ENCODE data around the gene KIAA0232. TPM values are rescaled to one million over a fixed set of nuclear protein-coding genes. Genes with fewer than 3 reads are reported as not detected.

Gene KIAA0232
- total RNA-seq, 4 donors from 2014 or later: 19.2 to 52.1 (median 24.6) TPM

DNA sequence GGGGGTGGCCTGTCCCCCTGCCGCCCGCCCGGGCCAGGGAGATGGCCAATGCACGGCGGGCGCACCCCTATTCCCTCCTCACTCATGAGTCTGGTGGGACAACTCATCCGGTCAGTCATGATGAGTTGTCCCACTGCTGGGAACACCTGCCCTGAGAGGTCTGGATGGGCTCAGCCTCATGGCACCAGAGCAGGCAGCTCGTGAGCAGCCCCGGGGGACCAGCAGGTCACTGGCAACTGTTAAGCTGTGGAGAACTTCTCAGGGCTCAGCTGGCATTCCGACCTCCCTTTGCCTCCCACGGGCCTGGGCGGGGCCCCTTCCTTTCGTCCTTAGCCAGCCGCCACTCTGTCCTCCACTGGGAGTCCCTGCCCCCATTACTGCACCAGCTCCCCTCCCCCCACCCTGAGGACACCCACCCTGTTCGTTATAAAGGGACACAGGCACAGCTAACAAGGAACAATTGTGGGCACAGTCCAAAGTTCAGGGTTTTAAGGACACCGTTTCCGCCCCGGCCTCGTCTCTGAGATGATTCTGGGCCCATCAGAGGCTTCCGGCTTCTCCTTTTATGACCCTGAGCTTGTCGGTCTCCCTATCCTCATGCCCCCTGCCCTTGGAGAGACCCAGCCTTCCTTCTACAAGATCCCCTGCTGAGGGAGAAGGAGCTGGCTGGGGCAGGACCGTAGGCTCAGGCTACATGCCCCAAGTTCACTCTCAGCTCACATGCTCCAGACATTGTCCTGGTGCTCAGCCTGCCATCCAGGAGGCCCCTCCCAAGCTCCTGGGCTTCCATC lies 14.6 kb upstream of the KIAA0232 start:
- intact Hi-C loops (cut with DNase I; ENCODE audit: low total_unique reads): no loop called here
- no peak overlapping the region for H3K4me3 ChIP-seq (ENCODE audit: low read depth, poor library complexity, severe bottlenecking)
- WGBS, 2 donors: 55 to 59% methylated on average over 22 of the region's 22 CpGs
- DNase-seq (ENCODE audit: low spot score in 2 of 2): no peak
- TF ChIP-seq, protein P1, sequence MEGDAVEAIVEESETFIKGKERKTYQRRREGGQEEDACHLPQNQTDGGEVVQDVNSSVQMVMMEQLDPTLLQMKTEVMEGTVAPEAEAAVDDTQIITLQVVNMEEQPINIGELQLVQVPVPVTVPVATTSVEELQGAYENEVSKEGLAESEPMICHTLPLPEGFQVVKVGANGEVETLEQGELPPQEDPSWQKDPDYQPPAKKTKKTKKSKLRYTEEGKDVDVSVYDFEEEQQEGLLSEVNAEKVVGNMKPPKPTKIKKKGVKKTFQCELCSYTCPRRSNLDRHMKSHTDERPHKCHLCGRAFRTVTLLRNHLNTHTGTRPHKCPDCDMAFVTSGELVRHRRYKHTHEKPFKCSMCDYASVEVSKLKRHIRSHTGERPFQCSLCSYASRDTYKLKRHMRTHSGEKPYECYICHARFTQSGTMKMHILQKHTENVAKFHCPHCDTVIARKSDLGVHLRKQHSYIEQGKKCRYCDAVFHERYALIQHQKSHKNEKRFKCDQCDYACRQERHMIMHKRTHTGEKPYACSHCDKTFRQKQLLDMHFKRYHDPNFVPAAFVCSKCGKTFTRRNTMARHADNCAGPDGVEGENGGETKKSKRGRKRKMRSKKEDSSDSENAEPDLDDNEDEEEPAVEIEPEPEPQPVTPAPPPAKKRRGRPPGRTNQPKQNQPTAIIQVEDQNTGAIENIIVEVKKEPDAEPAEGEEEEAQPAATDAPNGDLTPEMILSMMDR (IDR thresholded peaks at IDR 0.05): no peak
- no peak for TF ChIP-seq POLR2A (IDR thresholded peaks at IDR 0.05)

DNA sequence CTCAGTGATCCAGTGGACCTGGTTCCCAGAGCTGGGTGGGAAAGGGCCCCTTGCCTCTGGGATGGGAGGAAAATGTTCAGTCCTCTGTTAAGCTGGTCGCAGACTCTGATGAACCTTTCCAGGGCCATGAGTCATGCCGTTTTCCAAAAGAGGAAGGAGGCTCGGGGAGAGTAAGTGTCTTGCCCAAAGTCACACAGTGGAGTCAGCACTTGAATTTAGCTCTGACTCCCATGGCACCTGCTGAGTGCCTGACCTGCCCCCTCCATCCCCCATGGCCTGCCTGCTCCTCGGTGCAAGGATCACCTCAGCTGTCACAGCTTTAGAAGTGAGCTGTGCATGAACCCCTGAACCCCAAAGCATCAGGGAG lies 14.0 kb upstream of the KIAA0232 start:
- TF ChIP-seq POLR2A (IDR thresholded peaks at IDR 0.05): no peak
- TF ChIP-seq, protein P1 (IDR thresholded peaks at IDR 0.05): no peak
- 19 to 22% methylated on average over 4 of the region's 4 CpGs for WGBS, 2 donors
- intact Hi-C loops (cut with DNase I; ENCODE audit: low total_unique reads): no loop called here
- DNase-seq (ENCODE audit: low spot score in 2 of 2): no peak
- no peak overlapping the region for H3K4me3 ChIP-seq (ENCODE audit: low read depth, poor library complexity, severe bottlenecking)

DNA sequence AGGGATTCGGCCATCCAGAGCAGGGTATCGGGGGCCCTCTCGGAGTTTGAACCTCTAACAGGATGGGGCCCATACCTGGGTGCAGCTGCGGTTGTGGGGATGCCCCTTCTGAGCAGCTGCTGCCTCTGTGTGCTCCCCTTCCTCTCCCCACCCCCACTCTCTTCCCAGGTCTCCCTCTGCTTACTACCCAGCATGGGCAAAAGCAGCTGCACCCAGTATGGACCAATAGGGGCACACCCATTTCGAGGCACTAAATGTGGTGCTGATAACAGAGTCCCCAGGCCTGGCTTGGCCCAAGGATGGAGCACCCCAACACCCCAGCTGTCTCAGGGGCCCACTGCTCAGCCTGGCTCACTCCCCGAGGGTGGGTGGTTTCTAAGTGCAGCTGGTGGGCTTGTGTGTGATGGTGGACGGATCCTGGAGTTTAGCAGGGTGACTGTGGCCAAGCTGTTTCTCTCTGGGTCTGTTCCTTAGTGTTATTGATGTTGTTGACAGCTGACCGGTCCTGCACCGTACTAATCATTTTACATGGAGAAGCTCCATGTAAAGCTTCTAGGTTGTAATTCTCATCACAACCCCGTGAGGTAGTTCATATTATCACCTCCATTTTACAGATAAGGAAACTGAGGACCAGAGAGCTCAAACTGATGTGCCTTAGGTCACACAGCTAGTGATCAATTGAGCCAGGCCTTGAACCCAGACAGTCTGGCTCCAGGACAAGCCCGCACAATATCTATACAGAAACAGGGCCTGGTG lies 13.1 kb upstream of the KIAA0232 start:
- intact Hi-C loops (cut with DNase I; ENCODE audit: low total_unique reads): no loop called here
- no peak overlapping the region for H3K4me3 ChIP-seq (ENCODE audit: low read depth, poor library complexity, severe bottlenecking)
- TF ChIP-seq POLR2A (IDR thresholded peaks at IDR 0.05): no peak
- TF ChIP-seq, protein P1 (IDR thresholded peaks at IDR 0.05): no peak
- DNase-seq (ENCODE audit: low spot score in 2 of 2): no peak
- 88 to 92% methylated on average over 9 to 11 of the region's 11 CpGs for WGBS, 2 donors

DNA sequence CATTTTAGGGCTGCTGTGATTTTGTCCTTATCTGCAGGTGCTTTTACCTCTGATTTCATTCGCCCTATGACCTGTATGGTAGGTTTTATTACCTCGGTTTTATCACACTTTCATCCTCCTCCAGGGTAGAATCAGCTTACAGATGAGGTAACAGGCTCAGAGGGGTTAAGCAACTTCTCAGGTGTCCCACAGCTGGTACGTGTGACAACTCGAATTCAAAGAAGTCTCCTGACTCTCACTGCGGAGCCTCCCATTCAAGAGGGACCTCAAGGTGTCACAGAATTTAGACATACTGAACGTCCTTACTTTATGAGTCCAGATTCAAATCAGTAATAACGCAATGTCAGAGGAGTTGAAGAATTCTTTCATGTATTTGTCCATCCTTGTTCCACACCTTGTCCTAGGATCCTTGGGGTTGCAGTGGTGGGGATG lies 12.5 kb upstream of the KIAA0232 start:
- 86 to 91% methylated on average over 7 of the region's 7 CpGs for WGBS, 2 donors

DNA sequence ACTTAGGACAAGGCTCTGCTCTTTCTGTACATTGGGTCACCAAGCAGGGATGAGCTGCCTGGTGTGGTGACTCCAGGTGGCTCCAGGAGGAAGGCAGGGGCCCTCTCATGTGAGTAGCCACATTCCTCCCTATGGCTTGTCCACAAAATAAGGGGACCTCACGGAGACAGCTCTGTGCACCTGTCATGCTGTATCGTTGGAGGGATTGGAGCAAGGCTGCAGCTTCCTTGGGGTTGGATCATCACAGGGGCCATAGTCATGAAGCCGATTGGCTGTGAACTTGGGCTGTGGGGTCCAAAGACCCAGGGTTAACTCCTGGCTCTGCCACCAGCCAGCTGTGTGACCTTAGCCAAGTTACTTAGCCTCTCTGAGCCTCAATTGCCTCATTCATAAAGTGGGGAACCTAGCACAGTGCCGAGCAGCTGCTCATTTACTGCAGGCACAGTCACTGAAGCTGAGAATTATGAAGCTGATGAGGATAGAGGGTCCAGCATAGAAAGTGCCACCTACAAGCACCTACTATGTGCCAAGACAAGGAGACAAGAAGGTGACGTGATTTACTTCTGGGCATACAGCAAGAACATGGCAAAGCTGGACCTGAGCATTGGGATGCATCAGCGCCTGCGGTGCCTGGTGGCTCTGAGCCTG lies 11.8 kb upstream of the KIAA0232 start:
- WGBS, 2 donors: 85 to 89% methylated on average over 7 of the region's 7 CpGs

More for the DNA sequence above, 12.5 kb upstream of the KIAA0232 start:
- no peak overlapping the region for H3K4me3 ChIP-seq (ENCODE audit: low read depth, poor library complexity, severe bottlenecking)
- no peak for TF ChIP-seq POLR2A (IDR thresholded peaks at IDR 0.05)
- TF ChIP-seq, protein P1 (IDR thresholded peaks at IDR 0.05): no peak
- intact Hi-C loops (cut with DNase I; ENCODE audit: low total_unique reads): no loop called here
- no peak for DNase-seq (ENCODE audit: low spot score in 2 of 2)

More for the DNA sequence above, 11.8 kb upstream of the KIAA0232 start:
- DNase-seq (ENCODE audit: low spot score in 2 of 2): no peak
- no peak overlapping the region for H3K4me3 ChIP-seq (ENCODE audit: low read depth, poor library complexity, severe bottlenecking)
- TF ChIP-seq POLR2A (IDR thresholded peaks at IDR 0.05): no peak
- TF ChIP-seq, protein P1 (IDR thresholded peaks at IDR 0.05): no peak
- intact Hi-C loops (cut with DNase I; ENCODE audit: low total_unique reads): no loop called here
